ENCODE results near the gene HECTD2. TPM values are rescaled to one million over a fixed set of nuclear protein-coding genes. Genes with fewer than 3 reads are reported as not detected.
A peak's percentile ranks its signal among the peaks of the same experiment; 100 is the strongest.

Gene HECTD2
- total and polyA plus RNA-seq, 9 of the 15 experiments (the other 6 are each of a cell fraction or from before 2014, with no cell fraction given) = 1.3 to 5.9 (median 3.9) TPM

DNA sequence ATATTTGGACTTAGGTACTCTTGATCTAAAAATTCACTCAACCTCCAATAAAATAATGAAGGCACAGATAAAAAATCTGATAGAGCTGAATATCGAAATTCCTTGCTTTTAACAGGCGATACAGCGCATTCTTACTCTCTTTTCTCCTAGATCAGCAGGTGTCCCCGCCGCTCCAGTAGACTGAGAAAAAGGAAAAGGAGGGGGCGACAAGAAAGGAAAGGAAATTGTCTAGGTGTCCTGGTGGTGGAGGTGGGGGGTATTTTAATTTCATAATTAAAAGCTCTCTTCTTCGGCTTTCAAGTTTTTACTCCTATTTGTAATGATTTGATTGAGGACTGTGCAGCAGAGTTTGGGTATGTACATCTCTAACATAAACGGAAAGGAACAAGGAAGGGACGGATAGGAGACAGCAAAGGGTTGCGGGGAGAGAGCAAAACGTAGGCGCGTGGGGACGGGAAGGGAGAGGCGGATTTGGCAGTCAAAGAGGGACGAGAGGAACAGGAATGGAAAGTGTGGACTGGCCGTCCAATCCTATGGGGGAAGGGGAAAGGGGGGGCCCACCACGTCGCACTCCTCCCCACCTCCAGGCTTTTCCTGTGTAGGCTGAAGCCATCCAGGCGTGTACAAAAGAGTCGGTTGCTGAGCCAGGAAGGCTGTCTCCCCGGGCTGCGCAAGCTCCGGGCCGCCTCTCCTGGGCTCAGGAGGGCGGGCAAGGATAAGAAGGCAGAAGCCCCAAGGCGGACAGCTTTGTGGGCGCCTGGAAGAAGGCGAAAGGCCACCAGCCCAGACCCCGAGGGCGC is 875 bp upstream of the HECTD2 start (continued):
- TF ChIP-seq USF1 (CRISPR knock-in tag; IDR thresholded peaks at IDR 0.05) (no peak), TCFL5 (CRISPR knock-in tag; conservative IDR thresholded peaks at IDR 0.05) (no peak), ZNF449 (CRISPR knock-in tag; IDR thresholded peaks at IDR 0.05) (no peak), ZNF124 (CRISPR knock-in tag; IDR thresholded peaks at IDR 0.05) (no peak), CLOCK (CRISPR knock-in tag; IDR thresholded peaks at IDR 0.05; ENCODE audit: borderline replicate concordance) (no peak), ZNF431 (CRISPR knock-in tag; IDR thresholded peaks at IDR 0.05) (0 out of 2 replicates have a peak, but pooled peaks have one; percentile 53), ZNF398 (CRISPR knock-in tag; IDR thresholded peaks at IDR 0.05) (no peak), ZNF511 (CRISPR knock-in tag; IDR thresholded peaks at IDR 0.05) (no peak), LCOR (CRISPR knock-in tag; IDR thresholded peaks at IDR 0.05) (no peak), ZNF699 (CRISPR knock-in tag; IDR thresholded peaks at IDR 0.05; ENCODE audit: insufficient replicate concordance) (no peak), UBTF (IDR thresholded peaks at IDR 0.05; ENCODE audit: borderline replicate concordance in 1 of 2, low read depth in 2 of 2, low read length in 2 of 2) (0 out of 4 replicates have a peak, but pooled peaks of 1 of the 2 experiments have one; percentile 33), HNRNPK (IDR thresholded peaks at IDR 0.05; ENCODE audit: low read depth, low read length, poor library complexity, severe bottlenecking) (no peak), GABPB1 (CRISPR knock-in tag; IDR thresholded peaks at IDR 0.05) (no peak), HMG20A (CRISPR knock-in tag; conservative IDR thresholded peaks at IDR 0.05) (no peak), ZNF589 (CRISPR knock-in tag; IDR thresholded peaks at IDR 0.05; ENCODE audit: low read depth) (no peak)

All from K562 (cell line).